GM18858 (cell line): ENCODE results near the gene NXPE2.

Experiments used
- ATAC-seq: cut with Tn5 transposase; IDR thresholded peaks from one replicate; pipeline ENCODE4 v1.9.1; 2021; ENCODE audit not compliant: unreplicated experiment

NXPE2 gene

DNA sequence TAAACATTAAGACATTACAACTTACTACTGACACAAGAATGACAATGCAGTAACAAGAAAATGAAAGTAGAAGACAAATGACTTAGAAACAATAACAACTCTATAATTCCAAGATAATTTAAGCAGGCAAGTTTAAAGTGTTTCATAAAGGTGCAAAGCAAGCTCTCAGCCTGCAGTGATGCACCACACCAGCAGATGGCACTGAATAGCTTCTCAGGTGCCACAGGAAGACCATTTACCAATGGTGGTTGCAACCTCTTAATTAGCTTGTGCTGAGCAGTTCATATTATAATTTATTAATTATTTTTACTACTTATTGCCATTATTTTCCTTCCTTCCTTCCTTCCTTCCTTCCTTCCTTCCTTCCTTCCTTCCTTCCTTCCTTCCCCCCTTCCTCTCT lies 60.6 kb downstream of the NXPE2 start:
- no peak for ATAC-seq

DNA sequence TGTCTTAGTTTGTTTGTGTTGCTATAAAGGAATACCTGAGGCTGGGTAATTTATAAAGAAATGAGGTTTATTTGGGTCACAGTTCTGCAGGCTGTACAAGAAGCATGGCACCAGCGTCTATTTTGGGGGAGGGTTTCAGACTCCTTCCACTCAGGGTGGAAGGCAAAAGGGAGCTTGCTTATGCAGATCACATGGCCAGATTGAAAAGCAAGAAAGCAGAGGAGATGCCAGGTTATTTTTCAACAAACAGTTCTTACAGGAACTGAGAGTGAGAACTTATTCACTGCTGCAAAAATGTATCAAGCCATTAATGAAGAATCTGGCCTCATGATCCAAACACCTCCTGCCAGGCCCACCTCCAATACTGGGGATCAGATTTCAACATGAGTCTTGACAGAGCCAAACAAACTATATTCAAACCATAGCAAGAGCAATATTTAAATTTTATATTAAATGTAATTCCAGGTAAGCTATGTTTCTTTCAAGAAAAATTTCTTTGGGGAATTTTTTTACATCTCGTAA lies 66.9 kb downstream of the NXPE2 start:
- no peak for ATAC-seq

DNA sequence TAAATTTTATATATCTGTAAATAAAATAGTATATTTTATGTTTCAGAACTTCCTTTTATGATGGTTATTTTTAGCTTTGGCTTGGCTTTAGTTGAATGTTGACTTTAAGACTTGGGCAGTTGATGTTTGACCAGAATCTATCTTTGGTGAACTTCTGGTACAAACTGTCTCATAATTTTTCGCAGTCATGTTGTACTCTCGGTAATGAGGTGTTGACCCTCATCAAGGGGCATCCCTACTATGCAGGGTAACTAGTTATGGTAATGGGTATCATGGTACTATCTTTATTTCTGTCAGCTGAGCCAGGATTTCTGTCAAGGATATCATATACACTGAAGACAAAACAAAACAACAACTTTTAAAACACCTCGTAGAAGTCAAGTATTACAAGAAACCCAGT lies 67.7 kb downstream of the NXPE2 start:
- ATAC-seq = no peak
